Mammary epithelial cell (primary cell): ENCODE data around the gene DCAF4L1.

ENCODE experiments used
- EZH2 ChIP-seq: IDR thresholded peaks from 2 replicates; pipeline ENCODE4 v1.6.1; 2012; ENCODE audit warnings: low read length, inconsistent platforms, borderline replicate concordance
- TF ChIP-seq, protein P1 (sequence below), 2 donors: IDR thresholded peaks in 1 of 2; conservative IDR thresholded peaks in 1 of 2; 2 replicates each; pipeline ENCODE4 v1.5.1; 2011 to 2012; ENCODE audit warnings: inconsistent platforms in 2 of 2, low read length in 2 of 2, mild to moderate bottlenecking in 2 of 2, control low read depth in 1 of 2, low read depth in 1 of 2; ENCODE audit not compliant: insufficient read depth in 1 of 2; ENCODE audit errors: extremely low read depth in 1 of 2

DNA sequence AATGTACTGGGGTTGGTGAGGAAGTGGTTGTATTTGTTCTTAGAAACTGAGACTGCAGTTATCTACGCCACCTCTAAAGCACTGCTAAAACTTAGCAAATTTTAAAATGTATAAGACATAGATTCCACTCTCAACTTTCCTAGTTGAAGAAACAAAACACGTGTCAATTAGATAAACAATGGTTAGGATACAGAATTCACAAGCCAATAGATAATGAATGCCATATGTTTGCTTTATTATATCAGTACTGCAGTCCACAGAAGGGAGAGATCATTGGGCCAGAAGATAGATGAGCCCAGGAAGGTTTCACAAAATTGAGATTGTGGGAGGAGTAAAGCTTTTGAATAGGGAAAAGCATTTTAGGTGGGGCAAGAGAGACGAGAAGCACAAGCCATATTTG lies 32.0 kb upstream of the DCAF4L1 start:
- TF ChIP-seq, protein P1, sequence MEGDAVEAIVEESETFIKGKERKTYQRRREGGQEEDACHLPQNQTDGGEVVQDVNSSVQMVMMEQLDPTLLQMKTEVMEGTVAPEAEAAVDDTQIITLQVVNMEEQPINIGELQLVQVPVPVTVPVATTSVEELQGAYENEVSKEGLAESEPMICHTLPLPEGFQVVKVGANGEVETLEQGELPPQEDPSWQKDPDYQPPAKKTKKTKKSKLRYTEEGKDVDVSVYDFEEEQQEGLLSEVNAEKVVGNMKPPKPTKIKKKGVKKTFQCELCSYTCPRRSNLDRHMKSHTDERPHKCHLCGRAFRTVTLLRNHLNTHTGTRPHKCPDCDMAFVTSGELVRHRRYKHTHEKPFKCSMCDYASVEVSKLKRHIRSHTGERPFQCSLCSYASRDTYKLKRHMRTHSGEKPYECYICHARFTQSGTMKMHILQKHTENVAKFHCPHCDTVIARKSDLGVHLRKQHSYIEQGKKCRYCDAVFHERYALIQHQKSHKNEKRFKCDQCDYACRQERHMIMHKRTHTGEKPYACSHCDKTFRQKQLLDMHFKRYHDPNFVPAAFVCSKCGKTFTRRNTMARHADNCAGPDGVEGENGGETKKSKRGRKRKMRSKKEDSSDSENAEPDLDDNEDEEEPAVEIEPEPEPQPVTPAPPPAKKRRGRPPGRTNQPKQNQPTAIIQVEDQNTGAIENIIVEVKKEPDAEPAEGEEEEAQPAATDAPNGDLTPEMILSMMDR (conservative IDR thresholded peaks at IDR 0.05 in 1 of 2, IDR thresholded peaks at IDR 0.05 in 1 of 2; ENCODE audit: extremely low read depth in 1 of 2, insufficient read depth in 1 of 2, low read depth in 1 of 2, low read length in 2 of 2) = no peak
- no peak for TF ChIP-seq EZH2
